Measurements from ENCODE around the gene SCAPER.

The SCAPER gene

GRCh38 chr15:76342382-76343201, 562.5 kb downstream of the SCAPER start:
- no peak for TF ChIP-seq POLR2AphosphoS5 (IDR thresholded peaks at IDR 0.05; ENCODE audit: low read depth)
- TF ChIP-seq CTCF (IDR thresholded peaks at IDR 0.05; ENCODE audit: insufficient read depth, low read length), result no peak
- TF ChIP-seq SPI1 (IDR thresholded peaks at IDR 0.05; ENCODE audit: borderline replicate concordance, low read depth), result no peak
- TF ChIP-seq GABPA (IDR thresholded peaks at IDR 0.05; ENCODE audit: low read depth), result no peak
- TF ChIP-seq REST (IDR thresholded peaks at IDR 0.05; ENCODE audit: insufficient replicate concordance, low read depth), result no peak
- H3K27ac ChIP-seq (replicated peaks), result no peak overlapping the region
- H3K4me3 ChIP-seq (replicated peaks; ENCODE audit: insufficient read depth, low read length), result no peak overlapping the region
- H3K27me3 ChIP-seq (ENCODE audit: insufficient read depth, poor library complexity, severe bottlenecking), result no peaks in the 10 kb centered on the region
- no peak for DNase-seq (ENCODE audit: low read depth in 1 of 2, low spot score in 1 of 2)

GRCh38 chr15:76342058-76342381, 563.1 kb downstream of the SCAPER start:
- TF ChIP-seq POLR2AphosphoS5 (IDR thresholded peaks at IDR 0.05; ENCODE audit: low read depth) (no peak), GABPA (IDR thresholded peaks at IDR 0.05; ENCODE audit: low read depth) (no peak), CTCF (IDR thresholded peaks at IDR 0.05; ENCODE audit: insufficient read depth, low read length) (no peak), SPI1 (IDR thresholded peaks at IDR 0.05; ENCODE audit: borderline replicate concordance, low read depth) (no peak), REST (IDR thresholded peaks at IDR 0.05; ENCODE audit: insufficient replicate concordance, low read depth) (no peak)
- no peak overlapping the region for H3K27ac ChIP-seq (replicated peaks)
- H3K4me3 ChIP-seq (replicated peaks; ENCODE audit: insufficient read depth, low read length), result no peak overlapping the region
- no peaks in the 10 kb centered on the region for H3K27me3 ChIP-seq (ENCODE audit: insufficient read depth, poor library complexity, severe bottlenecking)
- DNase-seq (ENCODE audit: low read depth in 1 of 2, low spot score in 1 of 2), result no peak

- TF ChIP-seq CTCF (IDR thresholded peaks at IDR 0.05; ENCODE audit: insufficient read depth, low read length), result no peak
- no peak for TF ChIP-seq GABPA (IDR thresholded peaks at IDR 0.05; ENCODE audit: low read depth)
- TF ChIP-seq SPI1 (IDR thresholded peaks at IDR 0.05; ENCODE audit: borderline replicate concordance, low read depth), result no peak
- no peak for TF ChIP-seq POLR2AphosphoS5 (IDR thresholded peaks at IDR 0.05; ENCODE audit: low read depth)
- TF ChIP-seq REST (IDR thresholded peaks at IDR 0.05; ENCODE audit: insufficient replicate concordance, low read depth), result no peak
- Histone ChIP-seq H3K27ac (replicated peaks) (no peak overlapping the region), H3K27me3 (ENCODE audit: insufficient read depth, poor library complexity, severe bottlenecking) (no peaks in the 10 kb centered on the region), H3K4me3 (replicated peaks; ENCODE audit: insufficient read depth, low read length) (no peak overlapping the region)
- no peak for DNase-seq (ENCODE audit: low read depth in 1 of 2, low spot score in 1 of 2)
These were observed 563.6 kb downstream of the SCAPER start for GRCh38 chr15:76341366-76342057.

Data from HL-60 (cell line).